BE2C (cell line): ENCODE results near the gene NKTR.

ENCODE experiments used
- DNase-seq: peaks from one replicate; pipeline ENCODE4 v3.0.0-alpha.2; 2020
- H3K27me3 ChIP-seq: fragments of 250-450 bp; sonication (Bioruptor Pico); 2 replicates; pipeline ENCODE4 v1.5.1; 2020; ENCODE audit warnings: mild to moderate bottlenecking
- H3K36me3 ChIP-seq: fragments of 250-450 bp; sonication (Bioruptor Pico); 2 replicates; pipeline ENCODE4 v1.5.1; 2020; ENCODE audit warnings: mild to moderate bottlenecking
- H3K4me1 ChIP-seq: fragments of 250-450 bp; sonication (Bioruptor Pico); 2 replicates; pipeline ENCODE4 v1.5.1; 2020
- H3K4me3 ChIP-seq: 2 replicates; pipeline ENCODE4 v1.5.1; 2011; ENCODE audit warnings: low read depth, low read length
- H3K9me3 ChIP-seq: fragments of 250-450 bp; sonication (Bioruptor Pico); 2 replicates; pipeline ENCODE4 v1.5.1; 2020
- TF ChIP-seq, protein P1 (sequence below): IDR thresholded peaks from 2 replicates; pipeline ENCODE4 v1.5.1; 2012; ENCODE audit warnings: mild to moderate bottlenecking, low read depth, low read length

NKTR gene

DNA sequence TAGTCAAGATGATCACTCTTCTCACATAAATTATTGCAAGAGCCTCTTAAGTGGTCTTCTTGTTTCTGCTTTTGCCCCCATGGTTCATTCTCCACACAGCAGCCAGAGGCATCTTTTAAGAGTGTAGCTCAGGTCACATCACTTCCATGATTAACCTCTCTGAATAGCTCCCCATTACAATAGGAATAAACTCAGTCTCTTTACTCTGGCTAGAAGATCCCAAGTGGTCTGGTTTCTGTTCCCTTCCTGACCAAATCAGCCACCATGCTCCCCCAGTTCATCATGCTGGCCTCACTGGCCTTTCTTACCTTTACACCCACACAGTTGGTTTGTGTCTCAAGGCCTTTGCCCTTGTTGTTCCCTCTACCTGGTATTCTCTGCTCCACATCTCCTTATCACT is 93.9 kb downstream of the NKTR start:
- TF ChIP-seq, protein P1, sequence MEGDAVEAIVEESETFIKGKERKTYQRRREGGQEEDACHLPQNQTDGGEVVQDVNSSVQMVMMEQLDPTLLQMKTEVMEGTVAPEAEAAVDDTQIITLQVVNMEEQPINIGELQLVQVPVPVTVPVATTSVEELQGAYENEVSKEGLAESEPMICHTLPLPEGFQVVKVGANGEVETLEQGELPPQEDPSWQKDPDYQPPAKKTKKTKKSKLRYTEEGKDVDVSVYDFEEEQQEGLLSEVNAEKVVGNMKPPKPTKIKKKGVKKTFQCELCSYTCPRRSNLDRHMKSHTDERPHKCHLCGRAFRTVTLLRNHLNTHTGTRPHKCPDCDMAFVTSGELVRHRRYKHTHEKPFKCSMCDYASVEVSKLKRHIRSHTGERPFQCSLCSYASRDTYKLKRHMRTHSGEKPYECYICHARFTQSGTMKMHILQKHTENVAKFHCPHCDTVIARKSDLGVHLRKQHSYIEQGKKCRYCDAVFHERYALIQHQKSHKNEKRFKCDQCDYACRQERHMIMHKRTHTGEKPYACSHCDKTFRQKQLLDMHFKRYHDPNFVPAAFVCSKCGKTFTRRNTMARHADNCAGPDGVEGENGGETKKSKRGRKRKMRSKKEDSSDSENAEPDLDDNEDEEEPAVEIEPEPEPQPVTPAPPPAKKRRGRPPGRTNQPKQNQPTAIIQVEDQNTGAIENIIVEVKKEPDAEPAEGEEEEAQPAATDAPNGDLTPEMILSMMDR, result no peak
- Histone ChIP-seq H3K9me3 (no peaks in the 10 kb centered on the region), H3K36me3 (no peaks in the 10 kb centered on the region), H3K27me3 (no peaks in the 10 kb centered on the region), H3K4me1 (no peaks in the 10 kb centered on the region), H3K4me3 (no peak overlapping the region)
- no peak for DNase-seq

DNA sequence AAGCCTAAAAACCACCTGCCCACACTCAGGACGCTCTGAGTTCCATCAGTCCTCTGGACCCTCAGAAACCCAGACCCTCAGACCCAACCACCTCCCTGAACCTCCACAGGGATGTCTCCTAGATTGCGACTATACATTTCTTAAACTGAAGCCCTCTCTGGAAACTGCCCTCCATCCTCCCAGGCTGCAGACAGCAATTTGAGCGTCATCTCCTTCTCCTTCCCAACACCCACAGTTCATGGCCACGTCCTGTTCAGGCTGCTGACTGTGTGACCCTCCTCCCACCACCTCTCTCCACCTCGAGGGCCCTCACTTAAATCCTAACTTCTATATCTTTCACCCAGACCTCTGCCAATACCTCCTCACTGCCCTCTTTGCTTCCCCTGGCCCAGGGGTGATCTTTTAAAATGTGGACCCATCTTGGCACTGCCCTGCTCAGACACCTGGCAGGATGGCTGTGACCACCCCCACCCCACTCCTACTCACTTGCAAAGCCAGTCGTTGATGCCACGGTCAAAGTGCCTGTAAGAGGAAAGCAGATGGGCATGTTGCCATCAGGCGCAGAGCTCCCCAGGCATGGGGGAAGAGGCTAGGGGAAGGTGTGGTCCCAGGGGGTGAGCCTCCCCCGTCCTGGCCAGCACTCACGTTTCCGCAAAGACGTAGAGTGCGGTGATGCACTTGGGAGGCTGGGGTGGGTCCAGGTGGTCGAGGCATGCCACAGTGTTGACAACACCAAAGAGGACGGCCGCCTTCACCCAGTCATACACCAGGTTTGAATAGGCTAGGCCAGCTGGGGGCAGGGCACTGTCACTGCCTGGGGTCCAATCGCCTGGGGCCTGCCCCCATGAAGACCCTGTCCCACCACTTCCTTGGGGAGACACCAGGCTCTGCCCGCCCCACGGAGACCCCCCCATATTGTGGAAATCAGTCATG is 96.1 kb downstream of the NKTR start:
- Histone ChIP-seq H3K9me3 (no peaks in the 10 kb centered on the region), H3K27me3 (no peaks in the 10 kb centered on the region), H3K36me3 (no peaks in the 10 kb centered on the region), H3K4me3 (no peak overlapping the region), H3K4me1 (no peaks in the 10 kb centered on the region)
- TF ChIP-seq, protein P1, result no peak
- no peak for DNase-seq

DNA sequence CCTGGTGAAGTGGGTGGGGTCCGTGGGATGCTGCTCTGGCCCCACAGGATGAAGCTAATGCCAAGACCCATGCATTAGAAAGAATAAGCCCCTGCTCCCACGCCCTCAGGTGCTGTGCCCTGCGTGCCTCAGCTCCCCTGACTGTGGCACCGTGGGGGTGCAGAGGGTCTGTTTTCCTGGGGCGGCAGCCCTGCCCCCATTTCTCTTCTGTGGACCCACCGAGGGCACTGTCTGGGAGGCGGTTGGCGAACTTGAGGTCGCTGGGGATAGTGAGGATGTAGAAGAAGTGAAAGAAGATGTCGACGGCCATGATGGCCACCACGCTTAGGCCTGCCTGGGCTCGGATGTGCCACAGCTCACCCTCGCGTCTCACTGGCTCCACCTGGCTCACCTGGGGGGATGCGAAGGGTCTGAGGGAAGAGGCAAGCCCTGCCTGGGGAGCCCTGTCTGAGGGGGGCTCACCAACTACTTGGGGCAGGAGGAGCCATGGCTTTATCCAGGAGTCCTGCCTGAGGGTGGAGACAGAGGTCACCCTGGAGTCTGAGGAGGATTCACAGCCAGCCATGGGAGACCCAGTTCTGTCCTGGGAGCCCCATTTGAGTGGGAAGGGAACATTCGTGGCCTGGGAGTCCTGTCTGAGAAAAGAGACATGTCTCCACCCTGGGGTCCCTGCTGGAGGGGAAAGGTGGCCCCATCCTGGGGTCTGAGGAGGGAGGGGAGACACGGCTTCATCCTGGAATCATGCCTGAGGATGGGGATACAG is 97.0 kb downstream of the NKTR start:
- Histone ChIP-seq H3K4me1 (no peaks in the 10 kb centered on the region), H3K9me3 (no peaks in the 10 kb centered on the region), H3K36me3 (no peaks in the 10 kb centered on the region), H3K27me3 (no peaks in the 10 kb centered on the region), H3K4me3 (no peak overlapping the region)
- TF ChIP-seq, protein P1, result no peak
- no peak for DNase-seq
